ENCODE results near the gene CSNK1E.

The CSNK1E gene

GRCh38 chr22:38276166-38276565 lies 41.1 kb downstream of the CSNK1E start:
- Histone ChIP-seq H3K36me3 (ENCODE audit: insufficient read depth) (no peaks in the 10 kb centered on the region), H3K27me3 (ENCODE audit: insufficient read depth, low read depth) (no peaks in the 10 kb centered on the region), H3K79me2 (ENCODE audit: insufficient read depth, low read depth) (0 out of 2 replicates have a peak, but pooled peaks cover 5% of the 10 kb centered on the region), H3K9ac (no peak overlapping the region), H3K27ac (no peak overlapping the region), H3K4me2 (no peak overlapping the region; the same call in 1 of the 2 replicates), H2AFZ (ENCODE audit: low read depth) (no peak overlapping the region), H3K4me1 (ENCODE audit: low read depth, poor library complexity, severe bottlenecking) (peaks cover 21% of the 10 kb centered on the region), H3K4me3 (IDR thresholded peaks at IDR 0.05; ENCODE audit: insufficient read depth, low read depth, low read length) (no peak overlapping the region), H4K20me1 (ENCODE audit: insufficient read depth) (no peaks in the 10 kb centered on the region)
- no peak for TF ChIP-seq CTCF (conservative IDR thresholded peaks at IDR 0.05; ENCODE audit: low read depth, low read length)

GRCh38 chr22:38273135-38273826 lies 44.0 kb downstream of the CSNK1E start:
- TF ChIP-seq CTCF (conservative IDR thresholded peaks at IDR 0.05; ENCODE audit: low read depth, low read length): no peak
- Histone ChIP-seq H3K4me3 (IDR thresholded peaks at IDR 0.05; ENCODE audit: insufficient read depth, low read depth, low read length) (no peak overlapping the region), H2AFZ (ENCODE audit: low read depth) (peak overlapping the region; percentile 98), H3K27ac (no peak overlapping the region), H3K79me2 (ENCODE audit: insufficient read depth, low read depth) (0 out of 2 replicates have a peak, but pooled peaks cover 5% of the 10 kb centered on the region), H3K36me3 (ENCODE audit: insufficient read depth) (no peaks in the 10 kb centered on the region), H3K27me3 (ENCODE audit: insufficient read depth, low read depth) (no peaks in the 10 kb centered on the region), H4K20me1 (ENCODE audit: insufficient read depth) (no peaks in the 10 kb centered on the region), H3K4me2 (peak overlapping the region; percentile 87), H3K4me1 (ENCODE audit: low read depth, poor library complexity, severe bottlenecking) (peaks cover 21% of the 10 kb centered on the region), H3K9ac (peak overlapping the region; percentile 68; the same call in 1 of the 2 replicates)

- TF ChIP-seq CTCF (conservative IDR thresholded peaks at IDR 0.05; ENCODE audit: low read depth, low read length): no peak
- no peaks in the 10 kb centered on the region for H3K36me3 ChIP-seq (ENCODE audit: insufficient read depth)
- H4K20me1 ChIP-seq (ENCODE audit: insufficient read depth): no peaks in the 10 kb centered on the region
- H3K4me2 ChIP-seq: peak within 1 kb of the TSS; percentile 89
- 0 out of 2 replicates have a peak, but pooled peaks cover 5% of the 10 kb centered on the region for H3K79me2 ChIP-seq (ENCODE audit: insufficient read depth, low read depth)
- H3K27me3 ChIP-seq (ENCODE audit: insufficient read depth, low read depth): no peaks in the 10 kb centered on the region
- peaks cover 21% of the 10 kb centered on the region for H3K4me1 ChIP-seq (ENCODE audit: low read depth, poor library complexity, severe bottlenecking)
- peak within 1 kb of the TSS; percentile 98 for H2AFZ ChIP-seq (ENCODE audit: low read depth)
- H3K27ac ChIP-seq: no peak within 1 kb of the TSS
- H3K9ac ChIP-seq: peak within 1 kb of the TSS; percentile 68
- H3K4me3 ChIP-seq (IDR thresholded peaks at IDR 0.05; ENCODE audit: insufficient read depth, low read depth, low read length): no peak within 1 kb of the TSS
These were observed 44.7 kb downstream of the CSNK1E start, which contains the start of gene TMEM184B for GRCh38 chr22:38272373-38273134. TSS of gene TMEM184B (minus strand) at chr22:38273010. CDS start at chr22:38247961, 25,049 bp downstream.

GRCh38 chr22:38271927-38272372 lies 45.3 kb downstream of the CSNK1E start:
- H3K27ac ChIP-seq: no peak overlapping the region
- peak overlapping the region; percentile 68; the same call in 1 of the 2 replicates for H3K9ac ChIP-seq
- H3K4me3 ChIP-seq (IDR thresholded peaks at IDR 0.05; ENCODE audit: insufficient read depth, low read depth, low read length): no peak overlapping the region
- no peak overlapping the region for H2AFZ ChIP-seq (ENCODE audit: low read depth)
- peak overlapping the region; percentile 89 for H3K4me2 ChIP-seq
- H3K27me3 ChIP-seq (ENCODE audit: insufficient read depth, low read depth): no peaks in the 10 kb centered on the region
- no peaks in the 10 kb centered on the region for H3K36me3 ChIP-seq (ENCODE audit: insufficient read depth)
- peaks cover 21% of the 10 kb centered on the region for H3K4me1 ChIP-seq (ENCODE audit: low read depth, poor library complexity, severe bottlenecking)
- H3K79me2 ChIP-seq (ENCODE audit: insufficient read depth, low read depth): 0 out of 2 replicates have a peak, but pooled peaks cover 5% of the 10 kb centered on the region
- no peak for TF ChIP-seq CTCF (conservative IDR thresholded peaks at IDR 0.05; ENCODE audit: low read depth, low read length)
- H4K20me1 ChIP-seq (ENCODE audit: insufficient read depth): no peaks in the 10 kb centered on the region
